A549 (cell line): ENCODE data around the gene SYDE1.

Experiments
- BHLHE40 ChIP-seq: IDR thresholded peaks from 2 replicates; pipeline ENCODE4 v1.6.1; 2012; ENCODE audit warnings: low read depth, low read length, inconsistent platforms
- CBX2 ChIP-seq: fragments of 200-600 bp; sonication (generic); IDR thresholded peaks from 2 replicates; pipeline ENCODE4 v1.6.1; 2016; ENCODE audit warnings: low read depth, mild to moderate bottlenecking, borderline replicate concordance
- CHD2 ChIP-seq: fragments of 150-350 bp; IDR thresholded peaks from 2 replicates; pipeline ENCODE4 v1.6.1; 2014; ENCODE audit warnings: low read length; ENCODE audit not compliant: partially characterized antibody
- CHD4 ChIP-seq: fragments of 200-600 bp; sonication (generic); IDR thresholded peaks from 2 replicates; pipeline ENCODE4 v1.6.1; 2016; ENCODE audit warnings: antibody characterized with exemption, mild to moderate bottlenecking, borderline replicate concordance
- CTCF ChIP-seq: fragments of >200 bp; sonication (Bioruptor Twin); formaldehyde crosslinking; IDR thresholded peaks from 3 replicates; pipeline ENCODE4 v1.5.1; 2016
- ELK1 ChIP-seq: fragments of 150-350 bp; IDR thresholded peaks from 2 replicates; pipeline ENCODE4 v1.6.1; 2014; ENCODE audit warnings: low read depth, mild to moderate bottlenecking, low read length
- NPAS2 ChIP-seq: fragments of 250-450 bp; sonication (Bioruptor Pico); IDR thresholded peaks from 2 replicates; pipeline ENCODE4 v1.8.0; 2022; ENCODE audit warnings: mild to moderate bottlenecking, moderate library complexity, borderline replicate concordance
- POLR2A ChIP-seq: IDR thresholded peaks from 2 replicates; pipeline ENCODE4 v1.6.1; 2012; ENCODE audit warnings: mild to moderate bottlenecking, low read length
- RAD21 ChIP-seq, 2 experiments: fragments of >200 bp in 1 of 2; sonication (Bioruptor Twin) in 1 of 2; formaldehyde crosslinking in 1 of 2; IDR thresholded peaks in 1 of 2; conservative IDR thresholded peaks in 1 of 2; 2 replicates in 1 of 2; 3 replicates in 1 of 2; pipeline ENCODE4 v1.6.1; 2012 to 2018; ENCODE audit warnings: inconsistent platforms in 1 of 2
- RFX5 ChIP-seq: fragments of 450-650 bp; IDR thresholded peaks from 2 replicates; pipeline ENCODE4 v1.7.1; 2014; ENCODE audit warnings: antibody characterized with exemption, mild to moderate bottlenecking, moderate library complexity
- TP53 ChIP-seq: fragments of 250-450 bp; sonication (Bioruptor Pico); IDR thresholded peaks from 2 replicates; pipeline ENCODE4 v1.5.0; 2021; ENCODE audit warnings: mild to moderate bottlenecking, moderate library complexity

GRCh38 chr19:15108845-15109767 is 1.9 kb downstream of the SYDE1 start:
- no peak for TF ChIP-seq CTCF
- TF ChIP-seq BHLHE40, result no peak
- no peak for TF ChIP-seq CHD2
- TF ChIP-seq CHD4, result no peak
- no peak for TF ChIP-seq RAD21 (conservative IDR thresholded peaks at IDR 0.05 in 1 of 2, IDR thresholded peaks at IDR 0.05 in 1 of 2)
- TF ChIP-seq POLR2A, result no peak
- TF ChIP-seq TP53 (CRISPR knock-in tag), result no peak
- TF ChIP-seq CBX2, result no peak
- TF ChIP-seq RFX5, result no peak
- no peak for TF ChIP-seq ELK1
- no peak for TF ChIP-seq NPAS2 (CRISPR knock-in tag)
